Neural progenitor cell (in vitro differentiated cells): Measurements from ENCODE around the gene BPIFB2.

ENCODE experiments used
- EZH2 ChIP-seq: fragments of 200-600 bp; sonication (generic); IDR thresholded peaks from 2 replicates; pipeline ENCODE4 v1.6.1; 2017; ENCODE audit warnings: antibody characterized with exemption, mild to moderate bottlenecking, moderate library complexity
- EZH2phosphoT487 ChIP-seq: fragments of 200-600 bp; sonication (generic); IDR thresholded peaks from 2 replicates; pipeline ENCODE4 v1.6.1; 2017; ENCODE audit warnings: antibody characterized with exemption
- TF ChIP-seq, protein P1 (sequence below): fragments of 200-600 bp; sonication (generic); IDR thresholded peaks from 2 replicates; pipeline ENCODE4 v1.5.1; 2017; ENCODE audit warnings: antibody characterized with exemption, mild to moderate bottlenecking

GRCh38 chr20:33032555-33032954 is 25.1 kb downstream of the BPIFB2 start:
- TF ChIP-seq, protein P1, sequence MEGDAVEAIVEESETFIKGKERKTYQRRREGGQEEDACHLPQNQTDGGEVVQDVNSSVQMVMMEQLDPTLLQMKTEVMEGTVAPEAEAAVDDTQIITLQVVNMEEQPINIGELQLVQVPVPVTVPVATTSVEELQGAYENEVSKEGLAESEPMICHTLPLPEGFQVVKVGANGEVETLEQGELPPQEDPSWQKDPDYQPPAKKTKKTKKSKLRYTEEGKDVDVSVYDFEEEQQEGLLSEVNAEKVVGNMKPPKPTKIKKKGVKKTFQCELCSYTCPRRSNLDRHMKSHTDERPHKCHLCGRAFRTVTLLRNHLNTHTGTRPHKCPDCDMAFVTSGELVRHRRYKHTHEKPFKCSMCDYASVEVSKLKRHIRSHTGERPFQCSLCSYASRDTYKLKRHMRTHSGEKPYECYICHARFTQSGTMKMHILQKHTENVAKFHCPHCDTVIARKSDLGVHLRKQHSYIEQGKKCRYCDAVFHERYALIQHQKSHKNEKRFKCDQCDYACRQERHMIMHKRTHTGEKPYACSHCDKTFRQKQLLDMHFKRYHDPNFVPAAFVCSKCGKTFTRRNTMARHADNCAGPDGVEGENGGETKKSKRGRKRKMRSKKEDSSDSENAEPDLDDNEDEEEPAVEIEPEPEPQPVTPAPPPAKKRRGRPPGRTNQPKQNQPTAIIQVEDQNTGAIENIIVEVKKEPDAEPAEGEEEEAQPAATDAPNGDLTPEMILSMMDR: no peak
- TF ChIP-seq EZH2: no peak
- TF ChIP-seq EZH2phosphoT487: no peak
